HepG2 (cell line): ENCODE data around the gene TPX2. TPM values are rescaled to one million over a fixed set of nuclear protein-coding genes. Genes with fewer than 3 reads are reported as not detected.

ENCODE experiments used
- ATAC-seq: fragments of 200-7000 bp; cut with Tn5 transposase; 3 replicates; pipeline ENCODE4 v1.9.1; 2020; ENCODE audit warnings: mild to moderate bottlenecking, moderate library complexity
- BruUV-seq: library from RNA; stranded (reverse); fragments of 400-500 nt; replicated peaks from 2 replicates; lab custom pipeline; 2021; lab: Mats Ljungman, UMichigan
- CTCF ChIA-PET: fragments of 300-600 bp; formaldehyde crosslinking; extraction: SDS; loops from one replicate; lab custom pipeline; 2021; ENCODE audit warnings: low total read pairs, inconsistent platforms, low intra/inter-chr PET ratio; lab: Yijun Ruan, JAX
- POLR2A ChIA-PET: fragments of 350-600 bp; sonication (Branson Sonifier 250); formaldehyde crosslinking; loops from one replicate; lab custom pipeline; 2020; ENCODE audit warnings: antibody characterized with exemption, inconsistent platforms; lab: Yijun Ruan, JAX
- DNase-seq: peaks from one replicate; pipeline ENCODE4 v3.0.0-alpha.2; 2015; ENCODE audit warnings: low spot score
- FAIRE-seq: peaks from 3 replicates; lab custom pipeline; 2011; peaks lifted over from hg19 to GRCh38; lab: Jason Lieb, UNC
- H2AFZ ChIP-seq: one replicate; pipeline ENCODE4 v1.6.1; 2011; ENCODE audit warnings: low read length, inconsistent platforms
- H3K27ac ChIP-seq: fragments of 300-600 bp; 3 replicates; pipeline ENCODE4 v1.8.0; 2011; ENCODE audit warnings: mixed run types, mild to moderate bottlenecking, mixed read lengths, low read length, inconsistent platforms; ENCODE audit not compliant: insufficient read depth; ENCODE audit errors: extremely low read length
- H3K27me3 ChIP-seq, 2 experiments: fragments of 200-600 bp in 1 of 2; 2 replicates in 1 of 2; 3 replicates in 1 of 2; pipeline versions ENCODE4 v1.6.0 to v1.8.0; 2011; ENCODE audit warnings: low read length in 2 of 2, mild to moderate bottlenecking in 2 of 2, moderate library complexity in 2 of 2, inconsistent platforms in 1 of 2; ENCODE audit not compliant: insufficient read depth in 2 of 2, control insufficient read depth in 1 of 2
- H3K36me3 ChIP-seq, 2 experiments: fragments of 200-600 bp in 1 of 2; replicated peaks in 1 of 2; 2 replicates in 1 of 2; 3 replicates in 1 of 2; pipeline versions ENCODE4 v1.5.1 to v1.8.0; 2011; ENCODE audit warnings: low read length in 2 of 2, inconsistent platforms in 1 of 2; ENCODE audit not compliant: insufficient read depth in 2 of 2, control insufficient read depth in 1 of 2
- H3K4me1 ChIP-seq: 2 replicates; pipeline ENCODE4 v1.5.1; 2012; ENCODE audit warnings: low read length, inconsistent platforms; ENCODE audit not compliant: insufficient read depth
- H3K4me2 ChIP-seq: 2 replicates; pipeline ENCODE4 v1.6.0; 2011; ENCODE audit warnings: low read depth, low read length, inconsistent platforms
- H3K4me3 ChIP-seq, 3 experiments: fragments of 200-600 bp in 1 of 3; sonication (generic), shearing (Covaris generic) in 1 of 3; replicated peaks in 1 of 3; 2 replicates each; pipeline ENCODE4 v1.5.1; 2011 to 2016; ENCODE audit warnings: low read length in 3 of 3, inconsistent platforms in 2 of 3, low read depth in 2 of 3, mild to moderate bottlenecking in 2 of 3, control low read depth in 1 of 3, mixed read lengths in 1 of 3; ENCODE audit not compliant: insufficient read depth in 1 of 3
- H3K79me2 ChIP-seq: one replicate; pipeline ENCODE4 v1.6.1; 2011; ENCODE audit warnings: low read length, inconsistent platforms; ENCODE audit not compliant: insufficient read depth
- H3K9ac ChIP-seq: 2 replicates; pipeline ENCODE4 v1.6.0; 2011; ENCODE audit warnings: mild to moderate bottlenecking, low read depth, low read length, inconsistent platforms; ENCODE audit not compliant: insufficient read depth
- H3K9me3 ChIP-seq: 2 replicates; pipeline ENCODE4 v1.5.1; 2012; ENCODE audit warnings: mild to moderate bottlenecking, low read length
- H4K20me1 ChIP-seq: 2 replicates; pipeline ENCODE4 v1.6.0; 2011; ENCODE audit warnings: inconsistent platforms, mild to moderate bottlenecking, low read length, moderate library complexity; ENCODE audit not compliant: insufficient read depth
- ADNP ChIP-seq: sonication (generic); formaldehyde crosslinking; IDR thresholded peaks from 2 replicates; pipeline ENCODE4 v1.4.0; 2020; ENCODE audit warnings: missing genetic modification reagents
- EP300 ChIP-seq, 3 experiments: sonication (generic) in 1 of 3; formaldehyde crosslinking in 1 of 3; IDR thresholded peaks; 2 replicates each; pipeline versions ENCODE4 v1.5.1 to v1.6.1; 2011 to 2020; ENCODE audit warnings: low read depth in 2 of 3, low read length in 2 of 3, borderline replicate concordance in 1 of 3, improper control_type of control experiment in 1 of 3, mild to moderate bottlenecking in 1 of 3, missing genetic modification reagents in 1 of 3, moderate library complexity in 1 of 3
- GATA4 ChIP-seq: sonication (generic); IDR thresholded peaks from 2 replicates; pipeline ENCODE4 v1.6.1; 2016; ENCODE audit warnings: antibody characterized with exemption, low read depth, borderline replicate concordance
- HDAC2 ChIP-seq: sonication (generic); formaldehyde crosslinking; IDR thresholded peaks from 2 replicates; pipeline ENCODE4 v1.4.0; 2020; ENCODE audit warnings: missing genetic modification reagents
- HES4 ChIP-seq: sonication (generic); formaldehyde crosslinking; IDR thresholded peaks from 2 replicates; pipeline ENCODE4 v1.9.0; 2021; ENCODE audit warnings: mild to moderate bottlenecking, missing genetic modification reagents, borderline replicate concordance
- HOXA9 ChIP-seq: sonication (generic); formaldehyde crosslinking; IDR thresholded peaks from 2 replicates; pipeline ENCODE4 v1.8.1; 2022; ENCODE audit warnings: missing genetic modification reagents, mild to moderate bottlenecking, moderate library complexity, borderline replicate concordance
- IKZF4 ChIP-seq: sonication (generic); formaldehyde crosslinking; IDR thresholded peaks from 2 replicates; pipeline ENCODE4 v1.5.1; 2020; ENCODE audit warnings: borderline replicate concordance, mild to moderate bottlenecking, low read depth, missing genetic modification reagents; ENCODE audit errors: not compliant biosample characterization
- MEF2D ChIP-seq: sonication (generic); formaldehyde crosslinking; IDR thresholded peaks from 2 replicates; pipeline ENCODE4 v1.5.1; 2020; ENCODE audit warnings: mild to moderate bottlenecking, missing genetic modification reagents
- MTF2 ChIP-seq: sonication (generic); formaldehyde crosslinking; IDR thresholded peaks from 2 replicates; pipeline ENCODE4 v1.5.0; 2020; ENCODE audit warnings: missing genetic modification reagents, borderline replicate concordance
- RCOR2 ChIP-seq: IDR thresholded peaks from 2 replicates; pipeline ENCODE4 v1.6.1; 2016; ENCODE audit warnings: missing biosample characterization, missing genetic modification reagents
- TBX3 ChIP-seq: fragments of 450-650 bp; IDR thresholded peaks from 2 replicates; pipeline ENCODE4 v1.6.1; 2017; ENCODE audit warnings: antibody characterized with exemption, mild to moderate bottlenecking, inconsistent platforms, borderline replicate concordance
- TP53 ChIP-seq: sonication (generic); formaldehyde crosslinking; conservative IDR thresholded peaks from 2 replicates; pipeline ENCODE4 v1.4.0; 2020; ENCODE audit warnings: missing genetic modification reagents
- ZBTB8A ChIP-seq: sonication (generic); formaldehyde crosslinking; IDR thresholded peaks from 2 replicates; pipeline ENCODE4 v1.4.0; 2020; ENCODE audit warnings: mild to moderate bottlenecking, low read depth, missing genetic modification reagents, borderline replicate concordance
- ZFP36L1 ChIP-seq: sonication (generic); formaldehyde crosslinking; IDR thresholded peaks from 2 replicates; pipeline ENCODE4 v1.8.0; 2022; ENCODE audit warnings: mild to moderate bottlenecking, missing genetic modification reagents, moderate library complexity
- ZNF460 ChIP-seq: sonication (generic); formaldehyde crosslinking; IDR thresholded peaks from 2 replicates; pipeline ENCODE4 v1.5.1; 2020; ENCODE audit warnings: missing genetic modification reagents, mild to moderate bottlenecking, borderline replicate concordance
- ZNF7 ChIP-seq: IDR thresholded peaks from 2 replicates; pipeline ENCODE4 v1.6.1; 2016; ENCODE audit warnings: missing biosample characterization, missing genetic modification reagents
- WGBS: methylation state at CpG from one replicate; pipeline ENCODE4 v1.1.6; 2017; ENCODE audit warnings: low lambda C conversion rate; 5-methylcytosine and 5-hydroxymethylcytosine counted together
- in situ Hi-C: cut with HindIII; loops from 2 replicates; pipeline ENCODE4 v1.10.0; 2017; ENCODE audit warnings: low pct_unique_long_range_greater_than_20kb; ENCODE audit not compliant: extremely low pct_ligation_motif_present
- intact Hi-C: fragments of 100-400 bp; cut with micrococcal nuclease; formaldehyde crosslinking; loops from one replicate; pipeline ENCODE4 v1.10.0; 2022; ENCODE audit not compliant: unreplicated experiment
- polyA plus RNA-seq, 8 experiments: library from polyadenylated mRNA; depleted of rRNA in 3 of 8; stranded (reverse) in 7 of 8; unstranded in 1 of 8; fragments of >200 nt; fragmentation: Illumina TruSeq in 4 of 8; extraction: Trizol in 4 of 8; gene quantifications; 2 replicates each; pipeline versions ENCODE4 v1.2.1 to v1.2.3, GENCODE V29; 2011 to 2016; ENCODE audit warnings: low read depth in 4 of 8, missing spikeins in 1 of 8, mixed read lengths in 1 of 8; ENCODE audit not compliant: insufficient read depth in 1 of 8
- total RNA-seq, 5 experiments: library from RNA; depleted of rRNA; stranded (reverse); fragments of >200 nt; fragmentation: Illumina TruSeq; extraction: Trizol; gene quantifications; 2 replicates each; pipeline ENCODE4 v1.2.3, GENCODE V29; 2016; ENCODE audit warnings: low read depth in 1 of 5
- TF ChIP-seq, protein P1 (sequence below): sonication (generic); formaldehyde crosslinking; IDR thresholded peaks from 2 replicates; pipeline ENCODE4 v1.8.1; 2023; ENCODE audit warnings: mild to moderate bottlenecking, moderate library complexity, missing genetic modification reagents
- TF ChIP-seq, protein P2 (sequence below): sonication (generic); formaldehyde crosslinking; IDR thresholded peaks from 2 replicates; pipeline ENCODE4 v1.4.0; 2020; ENCODE audit warnings: mild to moderate bottlenecking, missing genetic modification reagents
- TF ChIP-seq, protein P3 (sequence below): sonication (generic); formaldehyde crosslinking; IDR thresholded peaks from 2 replicates; pipeline ENCODE4 v1.8.1; 2023; ENCODE audit warnings: mild to moderate bottlenecking, missing genetic modification reagents, borderline replicate concordance

Gene TPX2
- total and polyA plus RNA-seq, 2 of the 13 experiments (the other 11 are each of a cell fraction or from before 2014, with no cell fraction given), result 34.3 to 124 TPM

DNA sequence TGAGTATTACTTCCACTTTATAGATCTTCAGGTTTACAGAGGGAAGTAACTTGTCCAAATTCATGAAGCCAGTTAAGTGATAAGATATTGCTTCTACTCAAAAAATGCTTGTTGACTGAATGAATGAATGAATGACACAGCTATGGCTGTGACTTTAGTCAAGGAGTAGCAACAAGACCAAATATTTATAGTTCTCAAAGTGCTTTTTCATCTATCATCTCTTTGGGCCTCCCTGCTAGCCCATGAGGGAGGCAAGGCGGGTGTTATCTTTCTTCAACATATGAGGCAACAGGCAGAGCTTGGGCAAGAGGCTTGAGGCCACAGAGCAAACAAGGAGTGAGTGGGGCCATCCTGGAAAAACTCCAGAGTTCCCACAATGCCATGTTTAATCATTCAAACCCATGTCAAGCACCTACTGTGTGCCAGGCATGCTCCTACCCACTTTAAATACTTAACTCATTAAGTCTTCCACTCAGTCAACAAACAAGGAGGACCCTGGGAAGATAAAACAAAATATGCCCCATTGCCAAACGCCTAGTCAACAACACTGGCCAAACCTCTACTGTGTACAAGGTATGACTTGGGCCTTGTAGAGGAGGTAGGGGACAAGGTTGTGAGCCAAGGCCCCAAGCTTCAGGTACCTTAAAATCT is 32.4 kb upstream of the TPX2 start (continued):
- TF ChIP-seq, protein P1, sequence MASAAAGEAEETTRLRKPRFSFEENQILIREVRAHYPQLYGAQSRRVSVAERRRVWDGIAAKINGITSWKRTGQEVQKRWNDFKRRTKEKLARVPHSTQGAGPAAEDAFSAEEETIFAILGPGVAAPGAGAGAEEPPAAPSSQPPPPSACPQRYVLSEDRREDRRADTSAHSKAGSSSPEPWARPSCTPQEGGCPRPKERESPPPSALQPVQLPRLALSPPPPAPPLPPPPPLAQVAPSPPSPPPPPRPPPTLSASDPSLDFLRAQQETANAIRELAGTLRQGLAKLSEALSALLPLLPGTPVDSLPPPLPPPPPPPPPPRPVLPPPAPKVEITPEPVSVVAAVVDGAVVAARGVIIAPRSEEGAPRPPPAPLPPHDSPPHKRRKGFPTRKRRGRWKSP (CRISPR knock-in tag), result peak; percentile 83; the same call in 1 of the 2 replicates
- TF ChIP-seq RCOR2 (CRISPR knock-in tag) (peak; percentile 99), IKZF4 (CRISPR knock-in tag) (no peak), HDAC2 (peak; percentile 98), TBX3 (peak; percentile 71)
- TF ChIP-seq, protein P2, sequence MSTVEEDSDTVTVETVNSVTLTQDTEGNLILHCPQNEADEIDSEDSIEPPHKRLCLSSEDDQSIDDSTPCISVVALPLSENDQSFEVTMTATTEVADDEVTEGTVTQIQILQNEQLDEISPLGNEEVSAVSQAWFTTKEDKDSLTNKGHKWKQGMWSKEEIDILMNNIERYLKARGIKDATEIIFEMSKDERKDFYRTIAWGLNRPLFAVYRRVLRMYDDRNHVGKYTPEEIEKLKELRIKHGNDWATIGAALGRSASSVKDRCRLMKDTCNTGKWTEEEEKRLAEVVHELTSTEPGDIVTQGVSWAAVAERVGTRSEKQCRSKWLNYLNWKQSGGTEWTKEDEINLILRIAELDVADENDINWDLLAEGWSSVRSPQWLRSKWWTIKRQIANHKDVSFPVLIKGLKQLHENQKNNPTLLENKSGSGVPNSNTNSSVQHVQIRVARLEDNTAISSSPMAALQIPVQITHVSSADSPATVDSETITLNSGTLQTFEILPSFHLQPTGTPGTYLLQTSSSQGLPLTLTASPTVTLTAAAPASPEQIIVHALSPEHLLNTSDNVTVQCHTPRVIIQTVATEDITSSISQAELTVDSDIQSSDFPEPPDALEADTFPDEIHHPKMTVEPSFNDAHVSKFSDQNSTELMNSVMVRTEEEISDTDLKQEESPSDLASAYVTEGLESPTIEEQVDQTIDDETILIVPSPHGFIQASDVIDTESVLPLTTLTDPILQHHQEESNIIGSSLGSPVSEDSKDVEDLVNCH (CRISPR knock-in tag), result no peak

DNA sequence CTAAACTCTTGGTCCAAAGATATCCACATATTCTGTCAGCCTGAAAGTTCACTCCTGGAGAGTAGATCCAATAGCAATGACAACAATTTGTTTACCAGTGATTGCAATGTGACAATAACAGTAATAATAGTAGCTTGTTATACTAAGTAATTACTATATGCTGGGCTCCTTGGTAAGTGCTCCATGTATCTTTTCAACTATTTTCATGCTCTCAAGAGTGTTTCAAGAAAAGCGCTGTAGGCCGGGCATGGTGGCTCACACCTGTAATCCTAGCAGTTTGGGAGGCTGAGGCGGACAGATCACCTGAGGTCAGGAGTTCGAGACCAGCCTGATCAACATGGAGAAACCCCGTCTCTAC is 31.9 kb upstream of the TPX2 start:
- in situ Hi-C loops, result no loop called here
- CTCF ChIA-PET, result no interaction called here
- TF ChIP-seq GATA4 (no peak), ADNP (CRISPR knock-in tag) (0 out of 2 replicates have a peak, but pooled peaks have one; percentile 15), TP53 (CRISPR knock-in tag) (no peak), HOXA9 (CRISPR knock-in tag) (no peak), ZNF460 (CRISPR knock-in tag) (0 out of 2 replicates have a peak, but pooled peaks have one; percentile 47), ZFP36L1 (CRISPR knock-in tag) (0 out of 2 replicates have a peak, but pooled peaks have one; percentile 36), ZNF7 (CRISPR knock-in tag) (no peak), EP300 (IDR thresholded peaks at IDR 0.05; ENCODE audit: low read depth in 2 of 2, low read length in 2 of 2) (no peak), EP300 (CRISPR knock-in tag; IDR thresholded peaks at IDR 0.05; ENCODE audit: borderline replicate concordance) (no peak), MEF2D (CRISPR knock-in tag) (0 out of 2 replicates have a peak, but pooled peaks have one; percentile 4), HES4 (CRISPR knock-in tag) (no peak), MTF2 (0 out of 2 replicates have a peak, but pooled peaks have one; percentile 12), ZBTB8A (no peak)
- TF ChIP-seq, protein P3, sequence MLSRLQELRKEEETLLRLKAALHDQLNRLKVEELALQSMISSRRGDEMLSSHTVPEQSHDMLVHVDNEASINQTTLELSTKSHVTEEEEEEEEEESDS (CRISPR knock-in tag), result 0 out of 2 replicates have a peak, but pooled peaks have one; percentile 4

More for the DNA sequence above, 31.9 kb upstream of the TPX2 start:
- Histone ChIP-seq H3K36me3 (peaks cover 38 to 65% of the 10 kb centered on the region in 2 experiments), H3K4me2 (no peak overlapping the region), H3K9ac (no peak overlapping the region), H3K27me3 (no peaks in the 10 kb centered on the region), H4K20me1 (peaks cover 6% of the 10 kb centered on the region; the same call in 1 of the 2 replicates), H2AFZ (no peak overlapping the region), H3K9me3 (no peaks in the 10 kb centered on the region), H3K4me1 (peaks cover 99% of the 10 kb centered on the region), H3K79me2 (peaks cover 88% of the 10 kb centered on the region), H3K4me3 (no peak overlapping the region), H3K27ac (peak overlapping the region; percentile 87)
- intact Hi-C loops, result no loop called here
- FAIRE-seq (no peak), ATAC-seq (no peak), DNase-seq (no peak)
- BruUV-seq, result no TSS peak
- WGBS, result 85% methylated on average over 5 of the region's 5 CpGs
- POLR2A ChIA-PET, result interaction anchor here (1.5 to 33.2 kb wide), 8 partner anchors 6 to 134 kb away, joined by 7 to 2822 read pairs (median 338); partner anchors contain the start of genes BCL2L1 and ID1
